ENCODE measurements around the gene RC3H1. TPM values are rescaled to one million over a fixed set of nuclear protein-coding genes. Genes with fewer than 3 reads are reported as not detected.

The RC3H1 gene
- total and polyA plus RNA-seq, 10 of the 15 experiments (the other 5 are each of a cell fraction or from before 2014, with no cell fraction given) = 1.4 to 33.9 (median 11.8) TPM

DNA sequence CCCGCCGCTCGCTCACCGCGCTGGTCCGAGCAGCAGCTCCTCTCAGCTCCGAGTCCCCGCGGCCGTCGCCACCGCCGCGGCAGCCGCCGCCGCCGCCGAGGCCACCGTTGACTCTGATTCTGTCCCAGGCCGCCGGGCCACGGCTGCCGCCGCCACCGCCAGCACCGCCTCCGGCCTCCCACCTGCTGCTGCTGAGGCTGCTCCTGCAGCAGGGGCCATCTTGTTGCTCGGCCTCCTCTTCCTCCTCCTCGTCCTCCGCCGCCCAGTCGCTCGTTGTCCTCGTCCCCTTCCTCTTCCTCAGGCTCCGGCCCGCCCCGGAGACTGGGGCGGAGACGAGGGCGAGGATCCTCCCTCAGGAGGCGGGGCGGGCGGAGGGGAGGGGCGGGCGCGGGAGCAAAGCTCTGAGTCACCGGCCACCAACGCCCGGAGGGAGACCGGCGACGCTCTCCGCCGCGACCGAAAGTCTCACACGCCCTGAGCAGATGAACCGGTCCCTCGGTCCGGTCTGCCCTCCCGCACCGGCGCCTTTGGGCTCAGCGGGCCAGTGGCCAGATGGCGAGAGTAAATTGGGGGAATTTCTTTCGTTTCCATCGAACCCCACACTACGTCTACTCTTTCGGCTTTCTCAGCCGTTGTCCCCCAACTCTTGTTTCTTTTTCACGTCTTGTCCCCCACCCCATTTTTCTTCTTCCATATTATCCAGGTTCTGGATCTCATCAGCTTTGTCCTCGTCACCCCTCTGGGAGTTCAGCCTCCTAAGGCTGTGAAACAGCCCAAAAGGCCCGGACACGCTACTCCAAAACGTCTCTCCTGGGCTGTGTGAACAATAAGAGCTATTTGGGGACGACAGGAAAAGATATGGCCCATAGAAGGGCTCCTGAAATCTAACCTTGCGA, at the start of gene RC3H1 (continued):
- TF ChIP-seq, protein P1, sequence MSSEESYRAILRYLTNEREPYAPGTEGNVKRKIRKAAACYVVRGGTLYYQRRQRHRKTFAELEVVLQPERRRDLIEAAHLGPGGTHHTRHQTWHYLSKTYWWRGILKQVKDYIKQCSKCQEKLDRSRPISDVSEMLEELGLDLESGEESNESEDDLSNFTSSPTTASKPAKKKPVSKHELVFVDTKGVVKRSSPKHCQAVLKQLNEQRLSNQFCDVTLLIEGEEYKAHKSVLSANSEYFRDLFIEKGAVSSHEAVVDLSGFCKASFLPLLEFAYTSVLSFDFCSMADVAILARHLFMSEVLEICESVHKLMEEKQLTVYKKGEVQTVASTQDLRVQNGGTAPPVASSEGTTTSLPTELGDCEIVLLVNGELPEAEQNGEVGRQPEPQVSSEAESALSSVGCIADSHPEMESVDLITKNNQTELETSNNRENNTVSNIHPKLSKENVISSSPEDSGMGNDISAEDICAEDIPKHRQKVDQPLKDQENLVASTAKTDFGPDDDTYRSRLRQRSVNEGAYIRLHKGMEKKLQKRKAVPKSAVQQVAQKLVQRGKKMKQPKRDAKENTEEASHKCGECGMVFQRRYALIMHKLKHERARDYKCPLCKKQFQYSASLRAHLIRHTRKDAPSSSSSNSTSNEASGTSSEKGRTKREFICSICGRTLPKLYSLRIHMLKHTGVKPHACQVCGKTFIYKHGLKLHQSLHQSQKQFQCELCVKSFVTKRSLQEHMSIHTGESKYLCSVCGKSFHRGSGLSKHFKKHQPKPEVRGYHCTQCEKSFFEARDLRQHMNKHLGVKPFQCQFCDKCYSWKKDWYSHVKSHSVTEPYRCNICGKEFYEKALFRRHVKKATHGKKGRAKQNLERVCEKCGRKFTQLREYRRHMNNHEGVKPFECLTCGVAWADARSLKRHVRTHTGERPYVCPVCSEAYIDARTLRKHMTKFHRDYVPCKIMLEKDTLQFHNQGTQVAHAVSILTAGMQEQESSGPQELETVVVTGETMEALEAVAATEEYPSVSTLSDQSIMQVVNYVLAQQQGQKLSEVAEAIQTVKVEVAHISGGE (CRISPR knock-in tag; IDR thresholded peaks at IDR 0.05) = no peak
- no peak for TF ChIP-seq ZNF274 (IDR thresholded peaks at IDR 0.05; ENCODE audit: insufficient read depth, insufficient read length)
- TF ChIP-seq ZNF622 (IDR thresholded peaks at IDR 0.05) = no peak
- TF ChIP-seq STAT3 (IDR thresholded peaks at IDR 0.05; ENCODE audit: low read depth, low read length) = no peak
- TF ChIP-seq CBFB (IDR thresholded peaks at IDR 0.05; ENCODE audit: low read depth) = 0 out of 2 replicates have a peak, but pooled peaks have one; percentile 17
- no peak for TF ChIP-seq TCF7 (IDR thresholded peaks at IDR 0.05; ENCODE audit: borderline replicate concordance)
- TF ChIP-seq, protein P2, sequence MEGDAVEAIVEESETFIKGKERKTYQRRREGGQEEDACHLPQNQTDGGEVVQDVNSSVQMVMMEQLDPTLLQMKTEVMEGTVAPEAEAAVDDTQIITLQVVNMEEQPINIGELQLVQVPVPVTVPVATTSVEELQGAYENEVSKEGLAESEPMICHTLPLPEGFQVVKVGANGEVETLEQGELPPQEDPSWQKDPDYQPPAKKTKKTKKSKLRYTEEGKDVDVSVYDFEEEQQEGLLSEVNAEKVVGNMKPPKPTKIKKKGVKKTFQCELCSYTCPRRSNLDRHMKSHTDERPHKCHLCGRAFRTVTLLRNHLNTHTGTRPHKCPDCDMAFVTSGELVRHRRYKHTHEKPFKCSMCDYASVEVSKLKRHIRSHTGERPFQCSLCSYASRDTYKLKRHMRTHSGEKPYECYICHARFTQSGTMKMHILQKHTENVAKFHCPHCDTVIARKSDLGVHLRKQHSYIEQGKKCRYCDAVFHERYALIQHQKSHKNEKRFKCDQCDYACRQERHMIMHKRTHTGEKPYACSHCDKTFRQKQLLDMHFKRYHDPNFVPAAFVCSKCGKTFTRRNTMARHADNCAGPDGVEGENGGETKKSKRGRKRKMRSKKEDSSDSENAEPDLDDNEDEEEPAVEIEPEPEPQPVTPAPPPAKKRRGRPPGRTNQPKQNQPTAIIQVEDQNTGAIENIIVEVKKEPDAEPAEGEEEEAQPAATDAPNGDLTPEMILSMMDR (IDR thresholded peaks at IDR 0.05 in 2 of 3, conservative IDR thresholded peaks at IDR 0.05 in 1 of 3; ENCODE audit: control insufficient read depth in 2 of 3, extremely low read depth in 1 of 3, insufficient read depth in 1 of 3, low read depth in 3 of 3, low read length in 3 of 3) = no peak
- peak; percentile 87 for TF ChIP-seq POLR2AphosphoS5 (IDR thresholded peaks at IDR 0.05; ENCODE audit: low read length)
- peak; percentile 60; the same call in 1 of the 2 replicates for TF ChIP-seq BACH1 (IDR thresholded peaks at IDR 0.05; ENCODE audit: borderline replicate concordance)
- 0 out of 2 replicates have a peak, but pooled peaks have one; percentile 32 for TF ChIP-seq ZSCAN29 (IDR thresholded peaks at IDR 0.05)
- TF ChIP-seq SMAD1 (IDR thresholded peaks at IDR 0.05; ENCODE audit: low read depth, partially characterized antibody) = no peak
- TF ChIP-seq KAT2A (conservative IDR thresholded peaks at IDR 0.05; ENCODE audit: control insufficient read depth, low read depth, low read length) = no peak
- no peak for TF ChIP-seq SIX5 (IDR thresholded peaks at IDR 0.05; ENCODE audit: low read depth, low read length, severe bottlenecking)
- TF ChIP-seq NR2C1 (IDR thresholded peaks at IDR 0.05) = no peak
- no peak for TF ChIP-seq YBX1 (IDR thresholded peaks at IDR 0.05)
- TF ChIP-seq IKZF2 (IDR thresholded peaks at IDR 0.05) = peak in 1 of 2 experiments; percentile 32; a peak in 2 of 4 replicates
- peak; percentile 26; the same call in 1 of the 2 replicates for TF ChIP-seq RB1 (IDR thresholded peaks at IDR 0.05; ENCODE audit: borderline replicate concordance)
- TF ChIP-seq HCFC1 (IDR thresholded peaks at IDR 0.05; ENCODE audit: low read length) = peak; percentile 17; the same call in 1 of the 2 replicates
- TF ChIP-seq, protein P3, sequence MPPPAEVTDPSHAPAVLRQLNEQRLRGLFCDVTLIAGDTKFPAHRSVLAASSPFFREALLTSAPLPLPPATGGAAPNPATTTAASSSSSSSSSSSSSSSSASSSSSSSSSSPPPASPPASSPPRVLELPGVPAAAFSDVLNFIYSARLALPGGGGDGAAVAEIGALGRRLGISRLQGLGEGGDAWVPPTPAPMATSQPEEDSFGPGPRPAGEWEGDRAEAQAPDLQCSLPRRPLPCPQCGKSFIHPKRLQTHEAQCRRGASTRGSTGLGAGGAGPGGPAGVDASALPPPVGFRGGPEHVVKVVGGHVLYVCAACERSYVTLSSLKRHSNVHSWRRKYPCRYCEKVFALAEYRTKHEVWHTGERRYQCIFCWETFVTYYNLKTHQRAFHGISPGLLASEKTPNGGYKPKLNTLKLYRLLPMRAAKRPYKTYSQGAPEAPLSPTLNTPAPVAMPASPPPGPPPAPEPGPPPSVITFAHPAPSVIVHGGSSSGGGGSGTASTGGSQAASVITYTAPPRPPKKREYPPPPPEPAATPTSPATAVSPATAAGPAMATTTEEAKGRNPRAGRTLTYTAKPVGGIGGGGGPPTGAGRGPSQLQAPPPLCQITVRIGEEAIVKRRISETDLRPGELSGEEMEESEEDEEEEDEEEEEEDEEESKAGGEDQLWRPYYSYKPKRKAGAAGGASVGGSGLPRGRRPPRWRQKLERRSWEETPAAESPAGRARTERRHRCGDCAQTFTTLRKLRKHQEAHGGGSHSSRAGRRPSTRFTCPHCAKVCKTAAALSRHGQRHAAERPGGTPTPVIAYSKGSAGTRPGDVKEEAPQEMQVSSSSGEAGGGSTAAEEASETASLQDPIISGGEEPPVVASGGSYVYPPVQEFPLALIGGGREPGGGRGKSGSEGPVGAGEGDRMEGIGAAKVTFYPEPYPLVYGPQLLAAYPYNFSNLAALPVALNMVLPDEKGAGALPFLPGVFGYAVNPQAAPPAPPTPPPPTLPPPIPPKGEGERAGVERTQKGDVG (CRISPR knock-in tag; IDR thresholded peaks at IDR 0.05) = no peak
- no peak for TF ChIP-seq SMC3 (IDR thresholded peaks at IDR 0.05; ENCODE audit: borderline replicate concordance, low read length)
